Mononuclear cell (primary cell): ENCODE measurements around the gene DIAPH1. TPM values are rescaled to one million over a fixed set of nuclear protein-coding genes. Genes with fewer than 3 reads are reported as not detected.
"Not testable (repeated sequence)": the region's sequence is repeated elsewhere in the genome, so short reads cannot be mapped to it uniquely, and the experiment has no call there.

ENCODE experiments used
- H3K27me3 ChIP-seq: 2 replicates; pipeline ENCODE4 v1.6.0; 2011; ENCODE audit warnings: low read length, control low read depth; ENCODE audit not compliant: insufficient read depth
- H3K4me1 ChIP-seq: 2 replicates; pipeline ENCODE4 v1.5.1; 2011; ENCODE audit warnings: mild to moderate bottlenecking, low read length, control low read depth; ENCODE audit not compliant: insufficient read depth
- H3K4me3 ChIP-seq: 2 replicates; pipeline ENCODE4 v1.5.1; 2011; ENCODE audit warnings: mild to moderate bottlenecking, low read length, moderate library complexity
- H3K9me3 ChIP-seq: 2 replicates; pipeline ENCODE4 v1.5.1; 2011; ENCODE audit warnings: low read depth, mild to moderate bottlenecking, control low read depth, low read length
- total RNA-seq: library from RNA; depleted of rRNA; stranded (reverse); fragments of >200 nt; gene quantifications from one replicate; pipeline ENCODE4 v1.2.3, GENCODE V29; 2012

Gene DIAPH1
- total RNA-seq, 1 donor: 81.9 TPM

- Histone ChIP-seq H3K4me3 (no peak overlapping the region), H3K4me1 (peaks cover 42% of the 10 kb centered on the region), H3K27me3 (no peaks in the 10 kb centered on the region), H3K9me3 (no peaks in the 10 kb centered on the region)
These were observed 15.9 kb upstream of the DIAPH1 start for GRCh38 chr5:141634720-141635119.

- Histone ChIP-seq H3K4me3 (no peak overlapping the region), H3K27me3 (no peaks in the 10 kb centered on the region), H3K4me1 (peaks cover 42% of the 10 kb centered on the region), H3K9me3 (no peaks in the 10 kb centered on the region)
These were observed 15.2 kb upstream of the DIAPH1 start for GRCh38 chr5:141633871-141634561.

GRCh38 chr5:141632650-141633049, 13.8 kb upstream of the DIAPH1 start:
- no peak overlapping the region for H3K4me3 ChIP-seq
- H3K9me3 ChIP-seq: no peaks in the 10 kb centered on the region
- peaks cover 34% of the 10 kb centered on the region for H3K4me1 ChIP-seq
- no peaks in the 10 kb centered on the region for H3K27me3 ChIP-seq

DNA sequence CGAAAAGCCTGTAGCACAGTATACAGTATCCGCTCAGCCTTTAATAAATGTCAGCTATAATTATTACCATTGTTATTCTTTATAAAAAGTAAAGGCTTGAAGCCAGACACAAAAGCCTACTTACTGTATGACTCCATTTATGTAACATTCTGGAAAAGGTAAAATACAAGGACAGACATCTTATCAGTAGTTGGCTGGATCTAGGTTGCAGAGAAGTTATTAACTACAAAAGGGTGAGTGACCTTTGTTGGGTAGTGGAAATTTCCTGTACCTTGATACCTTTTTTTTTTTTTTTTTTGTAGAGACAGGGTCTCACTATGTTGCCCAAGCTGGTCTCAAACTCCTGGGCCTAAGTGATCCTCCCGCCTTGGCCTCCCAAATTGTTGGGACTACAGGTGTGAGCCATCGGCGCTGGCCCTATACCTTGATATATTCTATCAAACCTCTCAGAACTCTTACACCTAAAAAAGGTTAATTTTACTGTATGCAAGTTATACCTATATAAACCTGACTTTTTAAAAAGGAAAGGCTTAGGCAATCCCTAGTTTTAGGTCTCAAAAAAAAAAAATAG, 11.9 kb upstream of the DIAPH1 start:
- no peak overlapping the region for H3K4me3 ChIP-seq
- H3K9me3 ChIP-seq: no peaks in the 10 kb centered on the region
- H3K4me1 ChIP-seq: peaks cover 23% of the 10 kb centered on the region
- no peaks in the 10 kb centered on the region for H3K27me3 ChIP-seq

DNA sequence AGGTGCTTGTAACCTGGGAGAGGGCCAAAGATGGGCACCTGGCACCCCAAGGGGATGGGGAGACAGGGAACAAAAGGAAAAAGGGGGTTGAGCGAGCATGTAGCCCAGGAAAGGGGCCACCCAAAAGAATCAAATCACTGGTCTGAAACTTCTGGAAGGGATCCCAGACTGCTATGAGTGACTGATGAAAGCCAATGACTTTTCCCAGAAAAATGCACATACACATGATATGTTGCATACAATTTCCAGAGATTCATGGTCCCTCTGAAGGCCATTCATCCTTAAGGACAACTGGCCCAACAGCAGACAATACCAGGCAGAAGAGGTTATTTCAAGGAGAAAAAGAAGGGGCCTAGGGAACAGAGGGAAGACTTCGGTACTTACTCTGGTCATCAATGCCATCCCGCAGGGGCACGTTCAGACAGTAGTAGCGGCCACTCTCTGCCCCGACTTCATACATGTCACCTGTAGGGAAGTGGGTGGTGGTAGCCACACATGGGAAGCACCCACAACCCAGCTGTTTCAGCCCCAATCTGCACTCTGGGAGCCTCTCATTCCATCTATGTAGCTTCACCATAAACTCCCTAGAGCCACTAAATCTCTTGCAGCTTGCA, 9.5 kb upstream of the DIAPH1 start:
- Histone ChIP-seq H3K9me3 (no peaks in the 10 kb centered on the region), H3K4me1 (peaks cover 11% of the 10 kb centered on the region)

DNA sequence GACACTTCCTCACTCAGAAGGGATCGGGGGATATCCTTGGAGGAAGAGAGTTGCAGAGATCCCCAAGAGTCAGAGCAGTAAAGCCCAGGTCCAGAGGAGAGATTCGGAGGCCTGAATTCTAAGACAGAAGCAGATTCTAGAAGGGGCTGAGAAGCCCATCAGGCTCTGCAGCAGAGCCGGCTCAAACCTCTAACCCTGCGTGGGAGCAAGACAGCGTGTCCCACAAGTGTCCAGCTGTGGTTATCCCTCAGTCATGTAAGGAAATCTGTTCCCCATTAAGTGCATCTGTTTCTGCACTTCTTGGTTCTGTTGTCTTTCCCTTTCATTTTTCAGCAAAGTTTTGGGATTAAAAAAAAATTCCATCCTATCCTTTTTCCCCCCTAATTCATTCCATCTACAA, 4.8 kb upstream of the DIAPH1 start:
- Histone ChIP-seq H3K27me3 (no peaks in the 10 kb centered on the region), H3K4me3 (no peak overlapping the region), H3K4me1 (peaks cover 32% of the 10 kb centered on the region), H3K9me3 (no peaks in the 10 kb centered on the region)

More for the DNA sequence above, 9.5 kb upstream of the DIAPH1 start:
- no peaks in the 10 kb centered on the region for H3K27me3 ChIP-seq
- no peak overlapping the region for H3K4me3 ChIP-seq

DNA sequence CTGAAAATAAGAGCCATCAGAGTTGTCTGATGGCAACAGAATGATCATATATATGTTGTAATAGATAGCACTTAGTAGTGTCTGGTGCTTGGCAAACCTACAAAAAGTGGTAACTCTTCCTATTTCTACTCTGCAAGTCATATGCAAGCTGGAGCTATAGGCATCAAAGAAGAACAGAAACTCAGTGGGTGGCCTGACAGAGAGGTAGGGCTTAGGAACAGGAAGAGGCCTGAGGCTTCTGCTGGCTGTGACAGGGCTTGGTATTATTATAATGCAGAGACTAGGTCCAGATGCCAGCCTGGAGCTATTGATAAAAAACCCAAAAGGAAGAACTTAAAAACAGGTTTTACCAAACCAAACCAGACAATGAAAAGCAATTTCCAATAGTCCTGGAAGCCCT, 4.4 kb upstream of the DIAPH1 start:
- Histone ChIP-seq H3K9me3 (no peaks in the 10 kb centered on the region), H3K27me3 (no peaks in the 10 kb centered on the region), H3K4me1 (peaks cover 32% of the 10 kb centered on the region), H3K4me3 (no peak overlapping the region)

- H3K9me3 ChIP-seq: no peaks in the 10 kb centered on the region
- no peaks in the 10 kb centered on the region for H3K27me3 ChIP-seq
- peak overlapping the region; percentile 93 for H3K4me3 ChIP-seq
- peaks cover 64% of the 10 kb centered on the region for H3K4me1 ChIP-seq
These were observed 583 bp downstream of the DIAPH1 start for GRCh38 chr5:141618030-141618803.

GRCh38 chr5:141617682-141618029, 1.1 kb downstream of the DIAPH1 start:
- peaks cover 64% of the 10 kb centered on the region for H3K4me1 ChIP-seq
- no peaks in the 10 kb centered on the region for H3K9me3 ChIP-seq
- H3K4me3 ChIP-seq: peak overlapping the region; percentile 93
- H3K27me3 ChIP-seq: no peaks in the 10 kb centered on the region

- Histone ChIP-seq H3K4me1 (peaks cover 64% of the 10 kb centered on the region), H3K4me3 (peak overlapping the region; percentile 93), H3K9me3 (no peaks in the 10 kb centered on the region), H3K27me3 (no peaks in the 10 kb centered on the region)
These were observed 1.7 kb downstream of the DIAPH1 start for GRCh38 chr5:141617128-141617527.

- Histone ChIP-seq H3K27me3 (no peaks in the 10 kb centered on the region), H3K4me1 (peaks cover 69% of the 10 kb centered on the region), H3K4me3 (peak overlapping the region; percentile 93), H3K9me3 (no peaks in the 10 kb centered on the region)
These were observed 2.6 kb downstream of the DIAPH1 start for GRCh38 chr5:141615991-141616720.

GRCh38 chr5:141613344-141613743, 5.5 kb downstream of the DIAPH1 start:
- Histone ChIP-seq H3K4me1 (peaks cover 92% of the 10 kb centered on the region), H3K4me3 (no peak overlapping the region), H3K27me3 (no peaks in the 10 kb centered on the region), H3K9me3 (no peaks in the 10 kb centered on the region)

DNA sequence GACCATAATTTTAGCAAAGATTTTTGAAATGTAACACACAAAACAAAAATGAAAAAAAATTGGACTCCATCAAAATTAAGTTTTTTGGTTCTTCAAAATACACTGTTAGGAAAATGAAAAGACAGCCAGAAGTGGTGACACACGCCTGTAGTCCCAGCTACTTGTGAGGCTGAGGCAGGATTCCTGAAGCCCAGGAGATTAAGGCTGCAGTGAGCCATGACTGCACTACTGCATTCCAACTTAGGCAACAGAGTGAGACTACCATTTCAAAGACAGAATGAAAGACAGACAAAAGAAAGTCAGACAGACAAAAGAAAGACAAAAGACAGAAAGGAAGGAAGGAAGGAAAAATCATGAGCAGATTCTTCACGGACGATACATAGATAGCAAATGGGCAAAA, 7.5 kb downstream of the DIAPH1 start:
- no peaks in the 10 kb centered on the region for H3K27me3 ChIP-seq
- H3K4me1 ChIP-seq: peaks cover 92% of the 10 kb centered on the region
- no peak overlapping the region for H3K4me3 ChIP-seq
- no peaks in the 10 kb centered on the region for H3K9me3 ChIP-seq

- H3K9me3 ChIP-seq, H3K4me3 ChIP-seq: not testable (repeated sequence)
- H3K4me1 ChIP-seq: peaks cover 90% of the 10 kb centered on the region
These were observed 8.9 kb downstream of the DIAPH1 start for GRCh38 chr5:141609921-141610320.

GRCh38 chr5:141609044-141609443, 9.8 kb downstream of the DIAPH1 start:
- no peak overlapping the region for H3K4me3 ChIP-seq
- H3K27me3 ChIP-seq: no peaks in the 10 kb centered on the region
- H3K4me1 ChIP-seq: peaks cover 92% of the 10 kb centered on the region
- H3K9me3 ChIP-seq: no peaks in the 10 kb centered on the region

More at GRCh38 chr5:141609921-141610320, 8.9 kb downstream of the DIAPH1 start:
- not testable (repeated sequence) for H3K27me3 ChIP-seq
